Measurements from ENCODE around the gene DDIT4. TPM values are rescaled to one million over a fixed set of nuclear protein-coding genes. Genes with fewer than 3 reads are reported as not detected.

The DDIT4 gene
- total RNA-seq, 1 donor from 2014 or later = 26.5 TPM

GRCh38 chr10:72314263-72314662 is 40.5 kb downstream of the DDIT4 start:
- DNase-seq (ENCODE audit: low spot score in 2 of 2) = no peak
- no peak for FAIRE-seq

DNA sequence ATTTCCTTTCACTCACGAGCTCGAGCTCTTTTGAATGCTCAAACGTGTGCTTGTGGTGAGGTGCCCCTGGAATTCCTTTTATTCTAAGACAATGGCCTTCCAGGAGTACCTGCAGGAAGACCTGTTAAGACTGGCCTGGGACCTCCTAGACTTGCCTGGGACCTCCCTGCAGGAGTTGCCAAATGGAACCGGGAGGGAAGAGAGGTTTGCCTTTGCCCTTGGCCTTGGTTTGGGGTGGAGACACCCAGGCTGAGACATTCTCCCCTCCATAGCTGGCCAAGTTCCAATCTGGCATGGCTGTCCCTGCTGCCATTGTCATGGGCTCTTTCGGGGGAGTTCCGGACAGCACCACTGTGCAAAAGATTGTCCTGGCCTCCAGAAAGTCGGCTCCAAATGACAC is 41.3 kb downstream of the DDIT4 start:
- DNase-seq (ENCODE audit: low spot score in 2 of 2) (no peak), FAIRE-seq (no peak)

GRCh38 chr10:72315611-72316385 is 42.1 kb downstream of the DDIT4 start:
- no peak for FAIRE-seq

DNA sequence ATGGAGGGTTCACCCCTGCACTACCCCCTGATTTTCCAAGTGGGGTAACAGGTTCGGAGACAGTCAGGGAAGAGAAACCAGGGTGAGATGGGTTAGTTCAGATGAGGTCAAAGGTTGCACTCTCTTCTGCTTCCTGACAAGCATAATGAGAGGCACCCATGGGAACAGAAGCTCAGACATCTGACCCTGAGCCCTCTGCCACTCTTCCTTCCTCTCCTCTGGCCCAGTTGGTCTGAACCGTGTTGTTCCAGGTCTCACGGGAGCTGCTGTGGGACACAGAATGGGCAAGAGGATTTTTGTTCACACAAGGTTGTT is 42.6 kb downstream of the DDIT4 start:
- DNase-seq (ENCODE audit: low spot score in 2 of 2) = no peak
- no peak for FAIRE-seq

More at GRCh38 chr10:72315611-72316385, 42.1 kb downstream of the DDIT4 start:
- no peak for DNase-seq (ENCODE audit: low spot score in 2 of 2)

- FAIRE-seq (no peak), DNase-seq (ENCODE audit: low spot score in 2 of 2) (no peak)
Measured at GRCh38 chr10:72316748-72317435, 43.2 kb downstream of the DDIT4 start.

DNA sequence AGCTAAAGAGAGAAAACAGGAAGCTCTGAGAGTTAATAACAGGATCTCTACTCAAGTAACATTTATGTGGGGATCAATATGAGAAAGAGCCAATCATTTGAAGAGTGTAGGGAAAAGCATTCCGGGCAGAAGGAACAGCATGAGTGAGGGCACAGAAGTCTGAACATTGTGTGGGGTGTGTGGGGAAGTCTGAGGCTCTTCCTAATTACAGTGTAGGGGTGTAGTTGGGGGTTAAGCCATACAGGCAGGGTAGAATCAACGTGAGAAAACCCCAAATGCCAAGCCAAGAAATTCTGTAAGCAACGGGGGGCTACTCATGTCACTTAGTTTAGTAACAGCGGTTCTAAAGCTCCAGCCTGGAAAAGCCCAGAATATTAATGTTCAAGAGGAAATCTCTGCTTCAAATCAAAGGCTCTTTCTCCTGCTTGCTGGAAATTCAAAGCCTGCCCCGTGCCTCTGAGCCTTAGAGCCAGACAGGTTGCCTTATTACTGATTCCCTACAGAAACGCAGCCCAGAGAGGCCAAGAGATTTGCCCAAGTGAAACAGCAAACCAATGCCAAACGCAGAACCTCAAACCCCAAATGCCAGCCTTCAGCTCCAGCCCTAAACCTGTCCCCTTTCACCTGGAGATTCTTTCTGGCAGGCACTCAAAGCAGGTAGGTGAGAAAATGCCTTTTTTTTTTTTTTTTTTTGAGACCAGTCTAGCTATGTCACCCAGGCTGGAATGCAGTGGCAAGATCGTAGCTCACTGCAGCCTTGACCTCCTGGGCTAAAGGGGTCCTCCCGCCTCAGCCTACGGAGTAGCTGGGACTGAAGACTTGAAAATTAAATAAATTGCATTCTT is 44.9 kb downstream of the DDIT4 start:
- DNase-seq (ENCODE audit: low spot score in 2 of 2) = no peak
- no peak for FAIRE-seq

GRCh38 chr10:72319416-72320254 is 45.9 kb downstream of the DDIT4 start:
- FAIRE-seq (no peak), DNase-seq (ENCODE audit: low spot score in 2 of 2) (peak; percentile 87 to 90)

- FAIRE-seq = no peak
- DNase-seq (ENCODE audit: low spot score in 2 of 2) = peak; percentile 55 to 69
Measured at GRCh38 chr10:72320676-72321247, 47.0 kb downstream of the DDIT4 start.

GRCh38 chr10:72321248-72322029 is 47.7 kb downstream of the DDIT4 start:
- FAIRE-seq (no peak), DNase-seq (ENCODE audit: low spot score in 2 of 2) (no peak)

GRCh38 chr10:72322030-72322279 is 48.2 kb downstream of the DDIT4 start:
- DNase-seq (ENCODE audit: low spot score in 2 of 2) (no peak), FAIRE-seq (no peak)

DNA sequence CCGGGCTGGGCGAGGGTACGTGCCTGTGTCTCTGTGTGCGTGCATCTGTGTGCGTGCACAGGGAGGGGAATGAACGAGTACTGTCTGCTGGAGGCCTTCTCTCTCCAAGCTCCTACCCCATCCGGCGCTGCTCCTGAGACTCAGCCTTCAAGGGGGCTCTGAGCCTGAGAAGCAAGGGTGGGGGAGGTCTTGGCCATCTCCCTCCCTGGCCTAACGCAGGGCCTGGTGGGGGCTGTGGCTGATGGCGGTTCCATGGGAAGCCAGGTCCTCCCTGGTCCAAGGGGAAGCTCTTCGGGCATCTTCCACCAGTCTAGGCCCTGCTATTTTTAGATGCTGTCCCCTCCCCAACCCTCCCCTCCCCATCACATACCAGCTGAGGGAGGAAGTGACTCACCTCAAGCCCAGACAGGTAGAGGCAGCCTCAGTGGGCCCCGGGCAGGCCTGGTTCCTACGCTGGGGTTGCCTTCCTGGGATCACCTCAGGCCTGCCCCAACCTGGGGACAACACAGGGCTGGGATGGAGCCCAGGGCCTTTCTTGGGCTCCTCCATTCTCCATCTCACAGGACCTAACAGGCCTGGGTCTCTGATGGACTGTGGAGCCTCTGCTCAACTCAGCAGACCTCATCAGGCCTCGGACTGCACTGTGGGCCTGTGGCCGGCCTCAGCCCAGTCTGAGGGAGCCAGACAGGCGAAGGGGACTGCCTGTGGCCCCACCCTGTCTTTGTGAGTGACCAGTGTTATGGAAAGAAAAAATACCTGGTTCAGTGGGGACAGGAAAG is 48.7 kb downstream of the DDIT4 start:
- no peak for FAIRE-seq
- no peak for DNase-seq (ENCODE audit: low spot score in 2 of 2)

GRCh38 chr10:72323108-72323749 is 49.5 kb downstream of the DDIT4 start:
- DNase-seq (ENCODE audit: low spot score in 2 of 2) (no peak), FAIRE-seq (no peak)

GRCh38 chr10:72323771-72324191 is 50.1 kb downstream of the DDIT4 start:
- no peak for DNase-seq (ENCODE audit: low spot score in 2 of 2)
- FAIRE-seq = no peak

Other genes starting within 250 kb of the DDIT4 start
- gene SPOCK2, start 185.4 kb upstream of the DDIT4 start, total RNA-seq = 26.9 TPM
- 26.1 TPM for gene ANAPC16, start 57.9 kb upstream of the DDIT4 start, total RNA-seq
- 25.7 TPM for gene ASCC1, start 57.6 kb upstream of the DDIT4 start, total RNA-seq
- gene DNAJB12, start 81.0 kb downstream of the DDIT4 start, total RNA-seq = 14.3 TPM